HG03575 (cell line): ENCODE measurements around the gene FNDC3B.

Experiments
- ATAC-seq: cut with Tn5 transposase; IDR thresholded peaks from one replicate; pipeline ENCODE4 v1.9.1; 2021; ENCODE audit not compliant: unreplicated experiment, insufficient number of reproducible peaks, low FRiP score; ENCODE audit errors: extremely low read depth

The FNDC3B gene

GRCh38 chr3:172370419-172370818, 331.0 kb downstream of the FNDC3B start:
- no peak for ATAC-seq

- no peak for ATAC-seq
These were observed 332.2 kb downstream of the FNDC3B start for GRCh38 chr3:172371544-172371943.

GRCh38 chr3:172372895-172373294, 333.5 kb downstream of the FNDC3B start:
- ATAC-seq, result no peak

GRCh38 chr3:172373912-172374311, 334.5 kb downstream of the FNDC3B start:
- ATAC-seq, result no peak

- no peak for ATAC-seq
These were observed 335.9 kb downstream of the FNDC3B start for GRCh38 chr3:172375206-172375850.

- no peak for ATAC-seq
These were observed 337.0 kb downstream of the FNDC3B start for GRCh38 chr3:172376402-172376801.

- no peak for ATAC-seq
These were observed 337.5 kb downstream of the FNDC3B start for GRCh38 chr3:172376881-172377280.

GRCh38 chr3:172378439-172378838, 339.1 kb downstream of the FNDC3B start:
- ATAC-seq, result no peak

GRCh38 chr3:172379372-172379771, 340.0 kb downstream of the FNDC3B start:
- no peak for ATAC-seq

GRCh38 chr3:172380632-172381031, 341.3 kb downstream of the FNDC3B start:
- no peak for ATAC-seq

- no peak for ATAC-seq
These were observed 344.0 kb downstream of the FNDC3B start for GRCh38 chr3:172383306-172383796.

GRCh38 chr3:172384836-172385235, 345.5 kb downstream of the FNDC3B start:
- no peak for ATAC-seq

GRCh38 chr3:172387728-172388127, 348.4 kb downstream of the FNDC3B start:
- ATAC-seq, result no peak

- no peak for ATAC-seq
These were observed 349.2 kb downstream of the FNDC3B start for GRCh38 chr3:172388412-172389078.

- ATAC-seq, result no peak
These were observed 351.4 kb downstream of the FNDC3B start for GRCh38 chr3:172390792-172391191.

GRCh38 chr3:172391592-172392302, 352.4 kb downstream of the FNDC3B start:
- no peak for ATAC-seq

- no peak for ATAC-seq
These were observed 355.3 kb downstream of the FNDC3B start for GRCh38 chr3:172394692-172395091.

- no peak for ATAC-seq
These were observed 357.0 kb downstream of the FNDC3B start for GRCh38 chr3:172396400-172396799.

GRCh38 chr3:172397716-172398405, 358.5 kb downstream of the FNDC3B start:
- ATAC-seq, result no peak
